HG02840 (cell line): ENCODE results near the gene SLC2A6.

Experiments used
- ATAC-seq: cut with Tn5 transposase; IDR thresholded peaks from one replicate; pipeline ENCODE4 v1.9.1; 2021; ENCODE audit warnings: mild to moderate bottlenecking, moderate library complexity, moderate number of reproducible peaks; ENCODE audit not compliant: unreplicated experiment, low FRiP score

Gene SLC2A6

DNA sequence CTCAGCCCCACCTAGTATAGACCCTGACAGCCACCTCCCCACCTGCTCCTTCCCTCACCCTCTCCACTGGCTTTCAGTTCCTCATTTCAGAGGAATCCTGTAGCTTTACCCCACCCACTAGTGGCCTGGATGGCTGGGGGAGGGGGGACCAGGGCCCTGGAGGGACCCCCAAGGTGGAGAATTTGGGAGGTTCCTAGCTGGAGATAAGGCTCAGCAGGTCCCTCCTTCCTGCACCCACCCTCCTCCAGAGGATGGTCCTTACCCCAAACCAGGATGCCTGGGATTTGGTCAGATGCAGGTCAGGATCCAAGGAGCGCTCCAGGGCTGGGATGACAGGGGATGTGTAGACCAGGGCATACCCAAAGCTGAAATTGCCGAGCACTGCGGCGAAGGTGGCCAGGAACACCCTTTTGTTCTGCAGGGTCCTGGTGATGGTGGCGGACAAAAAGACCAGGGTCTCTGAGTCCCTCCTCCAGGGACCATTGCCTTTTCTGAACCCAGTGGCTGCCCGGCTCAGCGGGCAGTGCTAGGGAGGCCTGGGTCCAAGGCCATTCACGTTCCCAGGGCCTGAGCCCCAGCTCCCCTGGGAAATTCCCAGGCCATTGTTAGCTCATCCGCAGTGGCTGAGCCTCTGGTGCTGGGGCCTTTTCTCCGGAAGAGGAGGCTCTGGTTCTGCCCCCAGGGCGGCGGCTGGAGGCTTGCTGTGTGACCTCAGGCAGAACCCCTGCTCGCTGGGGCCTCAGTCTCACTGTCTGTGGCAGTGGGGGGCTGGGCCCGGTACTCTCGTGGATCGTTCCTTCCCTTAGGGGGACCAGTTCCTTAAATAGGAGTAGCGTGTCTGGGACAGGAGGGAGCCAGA, 678 bp downstream of the SLC2A6 start:
- peak; percentile 38 for ATAC-seq

DNA sequence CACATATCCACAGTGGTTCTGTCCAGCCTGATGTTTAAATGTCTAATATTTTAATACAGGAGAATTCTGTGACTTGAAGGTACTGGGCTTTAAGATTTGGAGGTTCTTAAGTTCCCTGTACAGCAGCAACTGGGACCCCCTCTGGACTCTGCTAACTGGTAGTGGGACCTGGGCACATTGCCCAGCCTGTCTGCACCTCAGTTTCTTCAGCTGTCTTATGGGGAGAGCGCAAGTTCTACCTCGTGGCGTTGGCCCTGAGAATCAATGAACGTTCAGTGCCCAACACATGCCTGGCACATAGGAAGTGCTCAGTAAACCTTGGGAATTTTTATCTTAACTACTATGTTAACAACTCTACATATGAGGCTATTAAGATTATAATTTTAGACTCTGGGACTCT, 1.4 kb downstream of the SLC2A6 start:
- no peak for ATAC-seq

DNA sequence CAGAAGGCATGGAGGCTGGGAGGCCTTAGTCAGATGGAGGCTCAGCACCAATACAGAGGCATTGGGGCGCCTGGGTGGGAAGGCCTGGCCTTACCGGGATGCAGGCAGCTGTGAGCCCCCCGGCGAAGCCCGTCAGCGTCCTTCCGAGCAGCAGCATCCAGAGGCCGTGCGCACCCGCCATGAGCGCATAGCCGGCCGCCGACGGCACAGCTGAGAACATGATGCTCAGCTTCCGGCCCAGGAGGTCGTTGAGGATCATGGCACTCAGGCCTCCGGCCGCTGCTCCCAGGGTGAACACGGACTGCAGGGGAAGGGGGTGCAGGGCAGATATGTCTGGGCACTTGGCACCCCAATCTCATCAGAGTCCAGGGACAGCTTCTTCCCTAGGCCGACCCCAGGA, 2.0 kb downstream of the SLC2A6 start:
- ATAC-seq: no peak

DNA sequence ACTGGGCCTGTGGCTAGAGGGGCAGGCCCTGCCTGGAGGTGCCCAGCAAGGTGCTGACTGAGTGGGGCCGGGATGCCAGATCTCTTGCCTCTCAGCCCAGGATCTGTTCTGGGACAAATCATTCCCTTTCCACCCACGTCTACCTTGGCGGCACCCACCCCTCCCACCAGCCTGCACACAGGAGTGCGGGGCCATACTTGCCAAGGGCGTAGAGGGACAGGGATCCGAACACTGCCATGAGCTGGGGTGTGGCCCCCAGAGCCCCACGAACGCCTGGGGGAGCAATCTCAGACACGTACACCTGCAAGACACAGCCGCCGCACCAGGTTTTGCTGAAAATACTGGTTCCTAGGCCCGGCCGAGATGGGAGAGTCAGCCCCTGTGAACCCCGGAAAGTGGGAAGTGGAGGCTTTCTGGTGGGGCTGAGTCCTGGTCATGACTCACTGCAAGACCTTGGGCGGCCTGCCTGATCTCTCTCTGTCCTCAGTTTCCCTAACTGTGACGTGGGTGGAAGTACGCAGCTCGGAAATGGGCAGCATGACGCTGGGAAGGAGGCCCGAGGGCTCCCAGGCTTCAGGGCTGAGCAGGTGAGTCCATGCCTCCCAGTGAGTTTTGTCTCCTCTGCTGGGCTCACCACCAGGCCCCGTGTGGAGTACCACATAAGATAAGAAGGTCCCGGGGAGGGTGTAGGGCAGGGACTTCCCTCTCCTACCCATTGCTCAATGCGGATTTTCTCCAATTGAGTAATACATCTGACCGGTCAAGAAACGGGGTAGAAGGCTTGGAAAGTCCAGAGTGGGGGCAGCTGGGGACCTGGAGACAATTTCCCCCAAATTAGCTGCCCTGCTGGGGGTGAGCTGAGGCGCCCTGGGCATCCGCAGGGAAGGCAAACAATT, 2.6 kb downstream of the SLC2A6 start:
- ATAC-seq: no peak

- no peak for ATAC-seq
Observed at GRCh38 chr9:133475292-133476012, 3.4 kb downstream of the SLC2A6 start.

DNA sequence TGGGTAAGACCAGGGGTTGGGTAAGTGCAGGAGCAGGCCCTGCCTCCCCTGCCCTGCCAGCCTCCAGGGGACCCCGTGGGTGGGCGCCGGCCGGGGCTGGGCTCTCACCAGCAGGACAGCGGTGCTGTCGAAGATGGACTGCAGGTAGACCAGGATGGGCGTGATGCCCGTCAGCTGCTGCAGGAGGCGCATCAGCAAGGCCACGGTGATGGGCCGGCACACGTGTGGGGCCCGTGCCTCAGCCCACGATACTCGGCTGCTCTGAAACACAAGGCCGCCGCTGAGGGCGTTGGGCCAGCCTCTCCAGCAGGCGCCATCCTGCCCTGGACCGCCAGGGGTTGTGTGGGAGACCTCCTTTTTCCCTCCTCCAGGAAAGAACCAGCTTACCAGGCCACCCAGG, 4.0 kb downstream of the SLC2A6 start:
- ATAC-seq: no peak

- ATAC-seq: no peak
Observed at GRCh38 chr9:133474215-133474614, 4.7 kb downstream of the SLC2A6 start.

DNA sequence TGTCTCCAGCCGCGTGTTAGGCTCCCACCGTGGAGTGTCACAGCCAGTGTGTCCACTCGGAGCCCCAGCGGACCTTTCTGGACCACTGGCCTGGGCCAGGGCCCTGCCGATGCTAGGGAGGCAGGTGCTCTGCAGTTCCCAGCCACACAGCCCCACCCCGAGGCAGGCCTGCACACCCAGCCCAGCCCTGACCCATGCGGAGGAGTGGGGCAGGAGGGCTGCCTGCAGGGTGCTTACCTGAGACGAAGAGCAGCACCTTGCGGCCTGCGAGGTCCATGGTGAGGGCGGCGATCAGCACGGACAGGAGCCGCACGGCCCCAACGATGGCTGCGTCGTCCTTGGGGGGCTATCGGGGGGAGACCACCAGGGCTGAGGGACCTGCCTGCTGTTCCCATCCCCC, 5.2 kb downstream of the SLC2A6 start:
- no peak for ATAC-seq

DNA sequence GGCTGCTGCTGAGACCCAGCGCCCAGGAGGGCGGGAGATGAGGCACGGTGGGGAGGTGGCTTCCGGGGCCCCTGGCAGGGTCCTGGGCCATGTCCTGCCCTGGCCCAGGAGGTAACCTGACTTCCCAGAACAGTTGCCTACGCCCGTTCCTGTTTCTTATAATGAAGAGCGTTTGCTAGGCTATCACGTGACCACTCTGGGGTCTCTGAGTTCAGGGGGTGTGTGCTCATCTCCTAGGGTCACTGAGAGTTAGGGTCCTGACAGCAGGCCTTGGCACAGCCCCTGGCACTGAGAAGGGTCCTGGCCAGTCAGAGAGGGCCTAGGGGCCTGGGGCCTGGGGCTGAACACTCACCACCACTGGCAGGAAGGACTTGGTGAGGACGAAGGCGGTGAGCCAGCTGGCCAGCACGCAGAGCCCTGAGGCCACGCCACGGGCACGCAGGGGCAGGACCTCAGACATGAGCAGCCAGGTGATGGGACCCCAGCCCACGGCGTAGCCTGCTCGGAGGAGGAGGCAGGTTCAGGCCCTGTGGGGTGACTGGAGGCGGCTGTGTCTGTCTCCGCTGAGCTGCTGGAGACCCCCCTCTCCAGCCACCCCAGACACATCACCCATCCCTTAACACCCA, 6.0 kb downstream of the SLC2A6 start:
- no peak for ATAC-seq

- no peak for ATAC-seq
Observed at GRCh38 chr9:133472277-133472645, 6.6 kb downstream of the SLC2A6 start.

GRCh38 chr9:133471551-133472276, 7.2 kb downstream of the SLC2A6 start:
- no peak for ATAC-seq

GRCh38 chr9:133470988-133471387, 7.9 kb downstream of the SLC2A6 start:
- no peak for ATAC-seq

GRCh38 chr9:133470427-133470924, 8.4 kb downstream of the SLC2A6 start:
- no peak for ATAC-seq

DNA sequence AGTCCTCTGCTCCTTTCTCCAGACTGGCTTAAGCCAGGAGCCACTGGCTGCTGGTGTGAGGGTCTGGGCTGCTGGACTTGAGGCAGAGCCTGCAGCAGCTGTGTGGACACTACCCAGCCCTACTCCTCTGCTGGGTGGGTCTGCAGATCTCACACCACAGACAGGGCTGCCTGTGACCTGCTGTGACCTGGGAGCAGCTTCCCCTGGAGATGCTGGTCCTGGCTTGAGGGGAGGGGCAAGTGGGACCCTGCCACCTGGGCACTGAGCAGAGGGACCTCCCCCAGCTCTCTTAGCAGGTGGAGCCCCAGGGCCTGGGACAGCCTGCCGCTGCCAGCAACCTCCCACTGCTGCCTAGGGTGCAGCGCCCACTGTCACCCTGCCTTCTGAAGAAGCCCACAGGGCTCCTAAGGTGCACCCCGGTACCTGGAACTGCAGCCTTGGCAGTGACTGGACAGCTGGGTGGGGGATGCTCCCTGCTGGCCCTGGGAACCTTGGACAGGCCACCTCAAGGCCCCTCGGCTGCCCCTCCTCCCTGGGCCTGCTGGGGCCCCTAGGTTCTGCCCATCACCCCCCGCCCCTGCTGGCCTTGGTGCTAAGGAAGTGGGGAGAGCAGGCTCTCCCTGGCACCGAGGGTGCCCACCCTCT, 10.0 kb downstream of the SLC2A6 start:
- no peak for ATAC-seq

DNA sequence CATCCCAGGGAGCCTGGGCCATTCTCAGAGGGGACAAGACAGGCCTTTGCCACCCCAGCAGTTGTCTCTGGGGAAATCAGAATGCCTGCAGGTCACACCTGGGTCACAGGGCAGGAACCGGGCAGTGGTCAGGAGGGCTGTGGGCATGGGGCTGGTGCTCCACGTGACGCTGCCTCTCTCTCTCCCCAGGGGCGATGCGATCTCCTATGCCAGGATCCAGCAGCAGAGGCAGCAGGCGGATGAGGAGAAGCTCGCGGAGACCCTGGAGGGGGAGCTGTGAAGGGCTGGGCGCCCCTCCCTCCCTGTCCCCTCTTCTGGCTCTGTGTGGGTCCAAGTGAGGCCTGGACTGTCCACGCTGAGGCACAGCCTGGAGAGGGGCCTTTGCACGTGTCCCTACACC, 10.5 kb downstream of the SLC2A6 start:
- no peak for ATAC-seq

GRCh38 chr9:133467101-133467500, 11.8 kb downstream of the SLC2A6 start:
- no peak for ATAC-seq

GRCh38 chr9:133465984-133466383, 12.9 kb downstream of the SLC2A6 start:
- ATAC-seq: no peak

DNA sequence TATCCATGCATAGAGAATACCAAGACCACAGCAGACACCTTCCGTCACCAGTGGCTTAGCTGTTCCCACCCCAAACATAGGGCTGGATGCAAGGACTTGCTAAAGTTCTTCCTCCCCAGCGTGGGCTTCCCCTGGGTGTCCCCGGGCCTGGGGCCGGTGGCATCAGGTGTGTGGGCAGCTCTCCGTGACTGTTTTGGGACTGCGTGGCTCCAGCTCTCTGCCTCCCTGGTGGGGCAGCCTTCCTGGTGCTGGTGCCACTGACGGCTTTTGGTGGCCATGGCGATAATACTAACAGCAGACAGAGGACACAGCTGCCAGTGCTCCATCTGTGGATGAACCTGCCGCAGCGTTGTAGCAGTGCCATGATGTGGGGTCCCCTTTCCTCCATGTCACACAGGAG, 14.3 kb downstream of the SLC2A6 start:
- no peak for ATAC-seq
